ENCODE measurements around the gene TM4SF1. TPM values are rescaled to one million over a fixed set of nuclear protein-coding genes. Genes with fewer than 3 reads are reported as not detected.

The TM4SF1 gene
- total and polyA plus RNA-seq, 2 donors from 2014 or later: 101 to 173 TPM

DNA sequence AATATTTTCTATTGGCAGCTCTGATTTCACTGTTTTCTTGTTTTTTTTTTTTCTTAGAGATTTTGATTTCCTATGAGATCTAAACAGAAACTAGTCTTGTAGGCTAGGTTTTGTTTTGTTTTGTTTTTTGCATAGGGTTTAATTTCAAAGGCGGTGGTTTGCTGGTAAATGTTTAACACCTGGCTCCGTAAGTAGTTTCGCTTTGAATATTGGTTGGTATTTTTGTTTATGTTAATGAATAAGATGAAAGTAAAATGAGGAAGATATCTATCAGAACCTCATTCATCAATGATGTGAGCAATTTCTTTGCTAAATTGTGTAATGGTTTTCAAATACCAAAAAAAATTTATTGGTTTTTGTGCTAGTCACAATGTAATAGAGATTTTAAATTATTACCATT lies 39.7 kb upstream of the TM4SF1 start:
- Histone ChIP-seq H3K4me3 (ENCODE audit: low read length in 3 of 3) (peak overlapping the region in 2 of 3 donors; percentile 38 to 52), H3K27me3 (ENCODE audit: control insufficient read depth, insufficient read depth, low read length) (no peaks in the 10 kb centered on the region), H3K9me3 (ENCODE audit: control insufficient read depth in 2 of 3, insufficient read depth in 1 of 3, low read length in 3 of 3) (no peaks in the 10 kb centered on the region), H3K4me1 (ENCODE audit: control insufficient read depth in 2 of 3, insufficient read depth in 2 of 3, low read depth in 1 of 3, low read length in 3 of 3) (peaks cover 0 to 2% (median 0%) of the 10 kb centered on the region in 3 donors), H3K36me3 (ENCODE audit: control insufficient read depth in 2 of 3, insufficient read depth in 3 of 3, low read length in 3 of 3) (no peaks in the 10 kb centered on the region), H3K9ac (ENCODE audit: low read length in 3 of 3) (no peak overlapping the region), H3K27ac (ENCODE audit: low read depth in 2 of 2, low read length in 2 of 2) (no peak overlapping the region)
- peak; percentile 39 for FAIRE-seq
- TF ChIP-seq, protein P1, sequence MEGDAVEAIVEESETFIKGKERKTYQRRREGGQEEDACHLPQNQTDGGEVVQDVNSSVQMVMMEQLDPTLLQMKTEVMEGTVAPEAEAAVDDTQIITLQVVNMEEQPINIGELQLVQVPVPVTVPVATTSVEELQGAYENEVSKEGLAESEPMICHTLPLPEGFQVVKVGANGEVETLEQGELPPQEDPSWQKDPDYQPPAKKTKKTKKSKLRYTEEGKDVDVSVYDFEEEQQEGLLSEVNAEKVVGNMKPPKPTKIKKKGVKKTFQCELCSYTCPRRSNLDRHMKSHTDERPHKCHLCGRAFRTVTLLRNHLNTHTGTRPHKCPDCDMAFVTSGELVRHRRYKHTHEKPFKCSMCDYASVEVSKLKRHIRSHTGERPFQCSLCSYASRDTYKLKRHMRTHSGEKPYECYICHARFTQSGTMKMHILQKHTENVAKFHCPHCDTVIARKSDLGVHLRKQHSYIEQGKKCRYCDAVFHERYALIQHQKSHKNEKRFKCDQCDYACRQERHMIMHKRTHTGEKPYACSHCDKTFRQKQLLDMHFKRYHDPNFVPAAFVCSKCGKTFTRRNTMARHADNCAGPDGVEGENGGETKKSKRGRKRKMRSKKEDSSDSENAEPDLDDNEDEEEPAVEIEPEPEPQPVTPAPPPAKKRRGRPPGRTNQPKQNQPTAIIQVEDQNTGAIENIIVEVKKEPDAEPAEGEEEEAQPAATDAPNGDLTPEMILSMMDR (IDR thresholded peaks at IDR 0.05; ENCODE audit: borderline replicate concordance, extremely low read depth, insufficient read depth): no peak
- DNase-seq: no peak
- intact Hi-C loops (cut with DNase I): no loop called here

DNA sequence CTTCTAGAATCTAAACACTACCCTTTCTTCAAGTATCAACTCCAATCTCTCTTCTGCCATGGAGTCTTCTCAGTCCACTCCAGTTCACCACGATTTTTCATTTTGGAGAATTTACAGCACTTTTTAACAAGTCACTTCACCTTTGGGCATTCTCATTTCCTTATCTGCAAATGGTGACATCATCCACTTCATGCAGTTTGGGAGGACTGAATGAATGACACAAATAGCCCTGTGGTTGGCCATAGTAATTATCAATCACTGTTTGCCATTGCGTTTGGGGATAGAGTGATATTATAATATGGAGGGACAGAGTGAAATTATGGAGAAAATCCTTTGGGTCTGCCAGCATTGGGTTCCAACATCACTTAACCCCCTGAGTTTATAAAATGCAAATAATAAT lies 38.0 kb upstream of the TM4SF1 start:
- Histone ChIP-seq H3K4me1 (ENCODE audit: control insufficient read depth in 2 of 3, insufficient read depth in 2 of 3, low read depth in 1 of 3, low read length in 3 of 3) (peaks cover 0 to 2% (median 0%) of the 10 kb centered on the region in 3 donors), H3K27me3 (ENCODE audit: control insufficient read depth, insufficient read depth, low read length) (no peaks in the 10 kb centered on the region), H3K4me3 (ENCODE audit: low read length in 3 of 3) (no peak overlapping the region), H3K9ac (ENCODE audit: low read length in 3 of 3) (no peak overlapping the region), H3K36me3 (ENCODE audit: control insufficient read depth in 2 of 3, insufficient read depth in 3 of 3, low read length in 3 of 3) (no peaks in the 10 kb centered on the region), H3K27ac (ENCODE audit: low read depth in 2 of 2, low read length in 2 of 2) (peak overlapping the region in 1 of 2 donors; percentile 45), H3K9me3 (ENCODE audit: control insufficient read depth in 2 of 3, insufficient read depth in 1 of 3, low read length in 3 of 3) (no peaks in the 10 kb centered on the region)
- TF ChIP-seq, protein P1 (IDR thresholded peaks at IDR 0.05; ENCODE audit: borderline replicate concordance, extremely low read depth, insufficient read depth): no peak
- intact Hi-C loops (cut with DNase I): no loop called here
- no peak for FAIRE-seq
- no peak for DNase-seq

DNA sequence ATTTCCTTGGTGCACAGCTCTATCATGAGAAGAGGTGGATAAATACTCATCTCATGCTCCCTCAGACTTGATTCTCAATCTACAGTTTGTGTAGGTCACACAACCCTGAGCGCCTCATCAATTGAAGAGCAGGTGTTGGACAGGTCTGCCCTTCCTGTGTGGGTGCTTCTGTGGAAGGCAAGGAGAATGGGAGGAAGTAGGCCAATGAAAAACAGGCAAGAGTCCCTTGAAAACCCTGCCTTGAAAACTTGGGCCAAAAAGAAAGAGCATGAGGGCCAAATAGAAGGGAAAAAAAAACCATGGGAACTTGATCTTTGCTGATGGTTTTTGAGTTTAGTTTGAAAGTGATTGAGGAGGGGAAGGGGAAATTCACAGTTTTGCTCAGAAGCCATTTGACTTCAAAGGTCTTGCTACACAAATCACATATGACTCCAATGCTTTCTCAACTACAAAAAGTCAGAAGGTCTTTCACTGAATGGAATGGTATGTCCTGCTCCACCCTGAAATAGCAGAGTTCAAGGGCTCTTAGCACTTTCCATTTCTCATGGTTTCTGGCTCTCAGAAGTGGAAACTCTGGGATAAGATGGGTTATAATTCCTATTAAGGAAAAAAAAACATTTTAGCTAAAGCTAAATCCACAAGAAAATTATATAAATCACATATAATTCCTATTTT lies 37.2 kb upstream of the TM4SF1 start:
- Histone ChIP-seq H3K4me3 (ENCODE audit: low read length in 3 of 3) (no peak overlapping the region), H3K27ac (ENCODE audit: low read depth in 2 of 2, low read length in 2 of 2) (peak overlapping the region in 1 of 2 donors; percentile 2), H3K9me3 (ENCODE audit: control insufficient read depth in 2 of 3, insufficient read depth in 1 of 3, low read length in 3 of 3) (no peaks in the 10 kb centered on the region), H3K36me3 (ENCODE audit: control insufficient read depth in 2 of 3, insufficient read depth in 3 of 3, low read length in 3 of 3) (no peaks in the 10 kb centered on the region), H3K4me1 (ENCODE audit: control insufficient read depth in 2 of 3, insufficient read depth in 2 of 3, low read depth in 1 of 3, low read length in 3 of 3) (peaks cover 0 to 2% (median 0%) of the 10 kb centered on the region in 3 donors), H3K27me3 (ENCODE audit: control insufficient read depth, insufficient read depth, low read length) (no peaks in the 10 kb centered on the region), H3K9ac (ENCODE audit: low read length in 3 of 3) (no peak overlapping the region)
- intact Hi-C loops (cut with DNase I): no loop called here
- TF ChIP-seq, protein P1 (IDR thresholded peaks at IDR 0.05; ENCODE audit: borderline replicate concordance, extremely low read depth, insufficient read depth): no peak
- FAIRE-seq: no peak
- peak in 2 of 5 donors; percentile 54 to 77 for DNase-seq
